OCI-LY1 (cell line): ENCODE results near the gene GPX3.

ENCODE experiments used
- H2AFZ ChIP-seq: fragments of 200-600 bp; sonication (generic), shearing (Covaris generic); 2 replicates; pipeline ENCODE4 v1.6.0; 2014; ENCODE audit warnings: antibody characterized with exemption, mild to moderate bottlenecking, low read length
- H3F3A ChIP-seq: fragments of 200-600 bp; sonication (generic), shearing (Covaris generic); 2 replicates; pipeline ENCODE4 v1.6.0; 2014; ENCODE audit warnings: mild to moderate bottlenecking, antibody characterized with exemption, low read length, moderate library complexity; ENCODE audit not compliant: insufficient read depth
- H3K27ac ChIP-seq: fragments of 200-600 bp; sonication (generic); 2 replicates; pipeline ENCODE4 v1.5.1; 2014; ENCODE audit warnings: low read length, mixed run types, mild to moderate bottlenecking, low read depth; ENCODE audit not compliant: poor library complexity, severe bottlenecking
- H3K27me3 ChIP-seq: fragments of 200-600 bp; sonication (generic); 2 replicates; pipeline ENCODE4 v1.6.0; 2014; ENCODE audit warnings: antibody characterized with exemption, mild to moderate bottlenecking, low read length, moderate library complexity; ENCODE audit not compliant: insufficient read depth
- H3K36me3 ChIP-seq: fragments of 200-600 bp; sonication (generic); 2 replicates; pipeline ENCODE4 v1.6.1; 2014; ENCODE audit warnings: mild to moderate bottlenecking, antibody characterized with exemption, low read length, moderate library complexity, mixed read lengths; ENCODE audit not compliant: insufficient read depth
- H3K4me1 ChIP-seq: fragments of 200-600 bp; sonication (generic); 2 replicates; pipeline ENCODE4 v1.5.1; 2014; ENCODE audit warnings: mild to moderate bottlenecking, low read length, moderate library complexity; ENCODE audit not compliant: insufficient read depth, severe bottlenecking
- H3K4me2 ChIP-seq: fragments of 200-600 bp; sonication (generic), shearing (Covaris generic); 2 replicates; pipeline ENCODE4 v1.6.1; 2014; ENCODE audit warnings: low read length
- H3K4me3 ChIP-seq: fragments of 200-600 bp; sonication (generic); 2 replicates; pipeline ENCODE4 v1.5.1; 2014; ENCODE audit warnings: low read length, low read depth, mild to moderate bottlenecking, mixed read lengths; ENCODE audit not compliant: poor library complexity, severe bottlenecking
- H3K79me2 ChIP-seq: fragments of 200-600 bp; shearing (Covaris generic); 2 replicates; pipeline ENCODE4 v1.6.1; 2016; ENCODE audit warnings: mixed run types, low read length, mixed read lengths; ENCODE audit not compliant: insufficient read depth
- H3K9ac ChIP-seq: fragments of 200-600 bp; sonication (generic), shearing (Covaris generic); 2 replicates; pipeline ENCODE4 v1.6.1; 2014; ENCODE audit warnings: mild to moderate bottlenecking, low read length, mixed read lengths
- H3K9me2 ChIP-seq: fragments of 200-600 bp; sonication (generic), shearing (Covaris generic); 2 replicates; pipeline ENCODE4 v1.6.1; 2014; ENCODE audit warnings: low read depth, mild to moderate bottlenecking, low read length, mixed read lengths
- H3K9me3 ChIP-seq: fragments of 200-600 bp; shearing (Covaris generic); 2 replicates; pipeline ENCODE4 v1.6.1; 2014; ENCODE audit warnings: low read length, mixed read lengths
- H4K20me1 ChIP-seq: fragments of 200-600 bp; sonication (generic), shearing (Covaris generic); 2 replicates; pipeline ENCODE4 v1.6.0; 2016; ENCODE audit warnings: mild to moderate bottlenecking, low read length; ENCODE audit not compliant: insufficient read depth
- EZH2 ChIP-seq: fragments of 200-600 bp; sonication (generic), shearing (Covaris generic); IDR thresholded peaks from 2 replicates; pipeline ENCODE4 v1.8.0; 2017; ENCODE audit warnings: borderline replicate concordance, mixed run types, mild to moderate bottlenecking, antibody characterized with exemption, low read length, moderate library complexity, mixed read lengths
- TF ChIP-seq, protein P1 (sequence below): fragments of 200-600 bp; sonication (generic), shearing (Covaris generic); IDR thresholded peaks from 2 replicates; pipeline ENCODE4 v1.5.1; 2017; ENCODE audit warnings: mild to moderate bottlenecking, antibody characterized with exemption, low read length, moderate library complexity, mixed read lengths

Gene GPX3

DNA sequence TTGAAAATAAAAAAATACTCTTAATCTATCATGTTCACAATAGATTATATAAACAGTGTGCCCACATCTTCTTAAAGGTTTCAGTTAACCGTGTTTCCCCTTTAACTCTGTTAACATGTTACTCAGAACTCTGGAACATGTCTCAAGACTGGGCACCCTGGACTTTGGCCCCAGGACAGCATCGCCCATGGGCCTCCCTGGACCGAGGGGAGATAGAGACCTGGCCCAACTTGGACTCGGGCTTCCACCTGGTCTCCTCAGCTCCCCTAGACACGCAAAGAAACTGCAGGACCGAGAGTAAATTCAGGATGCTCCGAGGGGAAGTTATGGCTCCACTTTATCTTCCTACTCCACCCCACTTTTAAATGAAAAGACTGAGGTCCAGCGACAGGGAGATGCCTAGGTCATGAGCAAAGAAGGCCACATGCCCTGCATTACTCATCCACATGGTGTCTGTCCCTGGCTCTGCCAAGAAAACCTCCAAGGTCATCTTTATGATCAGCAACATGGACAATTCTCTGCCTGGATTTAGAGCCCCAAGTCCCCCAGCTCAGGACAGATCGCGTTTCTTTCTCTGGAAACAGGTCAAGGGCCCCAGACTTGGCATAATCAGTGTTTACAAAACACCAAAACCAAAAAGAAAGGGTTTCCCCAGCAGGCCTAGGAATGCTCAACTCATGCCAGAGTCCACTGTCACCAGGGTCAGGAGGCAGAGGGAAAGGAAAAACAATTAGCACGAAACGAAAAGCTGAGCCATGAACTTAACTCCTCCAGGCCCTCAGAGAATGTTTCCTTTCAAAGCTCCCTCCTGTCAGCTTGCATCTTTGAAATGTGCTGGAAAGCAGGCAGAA, 17.4 kb downstream of the GPX3 start:
- Histone ChIP-seq H3K4me1 (no peaks in the 10 kb centered on the region), H3K9me3 (no peaks in the 10 kb centered on the region), H4K20me1 (no peaks in the 10 kb centered on the region), H3K27ac (no peak overlapping the region), H3K9ac (no peak overlapping the region), H3K27me3 (no peaks in the 10 kb centered on the region), H2AFZ (no peak overlapping the region), H3K4me3 (no peak overlapping the region), H3K36me3 (peaks cover 97% of the 10 kb centered on the region), H3F3A (no peaks in the 10 kb centered on the region), H3K4me2 (no peak overlapping the region), H3K9me2 (no peaks in the 10 kb centered on the region), H3K79me2 (no peaks in the 10 kb centered on the region)
- TF ChIP-seq, protein P1, sequence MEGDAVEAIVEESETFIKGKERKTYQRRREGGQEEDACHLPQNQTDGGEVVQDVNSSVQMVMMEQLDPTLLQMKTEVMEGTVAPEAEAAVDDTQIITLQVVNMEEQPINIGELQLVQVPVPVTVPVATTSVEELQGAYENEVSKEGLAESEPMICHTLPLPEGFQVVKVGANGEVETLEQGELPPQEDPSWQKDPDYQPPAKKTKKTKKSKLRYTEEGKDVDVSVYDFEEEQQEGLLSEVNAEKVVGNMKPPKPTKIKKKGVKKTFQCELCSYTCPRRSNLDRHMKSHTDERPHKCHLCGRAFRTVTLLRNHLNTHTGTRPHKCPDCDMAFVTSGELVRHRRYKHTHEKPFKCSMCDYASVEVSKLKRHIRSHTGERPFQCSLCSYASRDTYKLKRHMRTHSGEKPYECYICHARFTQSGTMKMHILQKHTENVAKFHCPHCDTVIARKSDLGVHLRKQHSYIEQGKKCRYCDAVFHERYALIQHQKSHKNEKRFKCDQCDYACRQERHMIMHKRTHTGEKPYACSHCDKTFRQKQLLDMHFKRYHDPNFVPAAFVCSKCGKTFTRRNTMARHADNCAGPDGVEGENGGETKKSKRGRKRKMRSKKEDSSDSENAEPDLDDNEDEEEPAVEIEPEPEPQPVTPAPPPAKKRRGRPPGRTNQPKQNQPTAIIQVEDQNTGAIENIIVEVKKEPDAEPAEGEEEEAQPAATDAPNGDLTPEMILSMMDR, result no peak
- TF ChIP-seq EZH2, result no peak

DNA sequence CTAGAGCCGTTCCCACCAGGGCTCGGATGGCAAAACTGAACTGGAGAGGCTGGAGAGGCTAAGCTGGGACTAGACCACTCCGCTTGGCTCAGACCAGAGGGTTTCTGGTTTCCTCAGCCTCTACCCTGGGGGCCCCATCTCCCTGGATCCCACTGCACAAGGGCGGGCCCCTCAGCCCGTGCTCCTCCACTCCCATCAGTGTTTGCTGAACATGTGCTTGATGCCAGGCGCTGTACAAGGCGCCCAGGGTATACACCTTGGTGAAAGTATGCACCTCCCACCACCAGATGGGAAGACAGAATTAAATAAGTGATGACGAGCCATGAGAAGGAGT, 18.0 kb downstream of the GPX3 start:
- H3F3A ChIP-seq, result no peaks in the 10 kb centered on the region
- H3K4me2 ChIP-seq, result no peak overlapping the region
- no peaks in the 10 kb centered on the region for H3K9me3 ChIP-seq
- no peak for TF ChIP-seq EZH2
- TF ChIP-seq, protein P1, result no peak
- no peak overlapping the region for H3K27ac ChIP-seq
- H2AFZ ChIP-seq, result no peak overlapping the region
- H4K20me1 ChIP-seq, result no peaks in the 10 kb centered on the region
- no peaks in the 10 kb centered on the region for H3K27me3 ChIP-seq
- no peaks in the 10 kb centered on the region for H3K4me1 ChIP-seq
- H3K4me3 ChIP-seq, result no peak overlapping the region
- H3K79me2 ChIP-seq, result no peaks in the 10 kb centered on the region
- H3K9ac ChIP-seq, result no peak overlapping the region
- H3K36me3 ChIP-seq, result peaks cover 99% of the 10 kb centered on the region
- no peaks in the 10 kb centered on the region for H3K9me2 ChIP-seq

DNA sequence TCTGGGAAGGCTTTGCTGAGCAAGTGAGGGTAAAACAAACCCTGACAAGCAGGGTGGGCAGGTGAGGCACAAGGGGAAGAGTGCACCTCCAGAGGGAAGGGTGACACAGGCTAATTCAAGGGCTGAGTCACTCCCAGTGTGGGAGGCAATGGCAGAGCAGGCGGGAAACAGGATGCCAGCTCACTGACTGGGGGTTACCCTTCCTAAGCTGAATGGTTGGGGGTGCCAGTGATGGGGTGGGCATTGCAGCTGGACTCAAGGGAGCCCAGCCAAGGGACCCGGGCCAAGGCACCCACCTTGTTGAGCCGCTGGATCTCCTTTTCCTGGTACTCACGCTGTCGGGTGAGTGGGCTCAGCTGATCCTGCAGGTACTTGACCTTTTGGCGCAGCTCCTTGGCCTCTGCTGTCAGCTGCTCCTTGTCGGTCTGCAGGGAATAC, 18.4 kb downstream of the GPX3 start:
- Histone ChIP-seq H2AFZ (no peak overlapping the region), H3K4me2 (no peak overlapping the region), H3K27ac (no peak overlapping the region), H3K9ac (no peak overlapping the region), H4K20me1 (no peaks in the 10 kb centered on the region), H3K9me2 (no peaks in the 10 kb centered on the region), H3F3A (no peaks in the 10 kb centered on the region), H3K9me3 (no peaks in the 10 kb centered on the region), H3K36me3 (peaks cover 99% of the 10 kb centered on the region), H3K27me3 (no peaks in the 10 kb centered on the region), H3K79me2 (no peaks in the 10 kb centered on the region), H3K4me1 (no peaks in the 10 kb centered on the region), H3K4me3 (no peak overlapping the region)
- TF ChIP-seq, protein P1, result no peak
- TF ChIP-seq EZH2, result no peak
